Measurements from ENCODE around the gene PIGC. TPM values are rescaled to one million over a fixed set of nuclear protein-coding genes. Genes with fewer than 3 reads are reported as not detected.

Gene PIGC
- 30.4 TPM for polyA plus RNA-seq (2012; ENCODE audit: insufficient read depth, insufficient read length)

DNA sequence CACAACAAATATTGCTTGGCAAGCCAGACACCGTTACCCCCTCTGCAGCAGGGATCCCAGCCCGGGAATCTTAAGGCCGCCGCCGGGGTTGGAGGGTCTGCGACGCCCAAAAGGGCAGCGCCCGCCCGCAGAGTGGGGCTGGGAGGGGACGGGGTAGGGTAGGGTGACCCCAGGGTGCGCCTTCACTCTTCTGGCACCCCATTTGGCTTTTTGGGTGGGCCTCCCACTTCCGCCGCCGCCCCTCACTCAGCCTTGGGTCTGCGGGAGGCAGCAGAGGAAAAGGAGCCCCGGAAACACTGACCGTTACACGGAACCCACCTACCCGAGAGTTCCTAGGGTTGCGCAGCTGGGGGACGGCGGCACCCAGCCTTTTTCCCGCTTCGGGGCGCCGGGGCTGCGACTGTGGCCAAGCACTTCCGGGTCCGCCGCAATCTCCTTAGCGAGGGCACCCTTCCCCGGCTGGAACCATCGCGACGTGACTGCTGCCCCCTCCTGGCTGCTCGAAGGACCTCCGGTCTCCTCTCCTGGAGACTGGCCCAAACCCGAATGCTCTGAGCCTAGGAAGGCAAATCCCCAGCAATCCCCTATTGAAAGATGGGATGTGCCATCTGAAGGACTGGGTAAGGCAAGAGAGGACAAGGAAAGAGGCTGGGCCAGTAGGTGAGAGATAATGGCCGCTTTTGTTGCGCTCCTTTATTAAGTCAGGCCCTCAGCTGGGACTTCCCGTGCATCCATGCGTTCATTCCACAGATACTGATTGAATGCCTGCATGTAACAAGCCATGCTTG lies at the start of gene PIGC:
Gene PIGC (minus strand): TSS at position 404 of the 788 bp plus-strand sequence. CDS start 1,447 bp downstream, outside the sequence.
- H3K4me3 ChIP-seq (ENCODE audit: low read length), result peak within 1 kb of the TSS; percentile 79
- peak; percentile 82 for DNase-seq (ENCODE audit: low read depth, low spot score)

DNA sequence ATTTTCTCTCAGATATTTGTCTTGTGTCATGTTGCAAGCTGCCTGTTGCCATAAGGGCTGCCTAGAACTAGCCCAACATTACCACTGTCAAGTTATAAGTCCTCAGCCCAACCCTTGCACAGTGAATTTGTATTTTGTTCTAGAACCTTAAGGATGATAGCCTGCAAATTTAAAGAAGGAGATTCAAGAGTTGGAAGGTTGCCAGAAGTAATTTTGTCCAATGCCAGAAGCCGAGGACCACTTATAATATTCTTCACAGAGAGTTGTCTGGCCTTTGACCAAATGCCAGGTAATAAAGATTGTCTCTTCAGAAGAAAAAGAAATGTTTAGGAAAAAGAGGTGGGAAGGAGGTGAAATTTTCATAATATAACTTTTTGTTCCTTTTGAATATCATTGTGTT lies 48.6 kb upstream of the PIGC start:
- DNase-seq (ENCODE audit: low read depth, low spot score), result no peak

DNA sequence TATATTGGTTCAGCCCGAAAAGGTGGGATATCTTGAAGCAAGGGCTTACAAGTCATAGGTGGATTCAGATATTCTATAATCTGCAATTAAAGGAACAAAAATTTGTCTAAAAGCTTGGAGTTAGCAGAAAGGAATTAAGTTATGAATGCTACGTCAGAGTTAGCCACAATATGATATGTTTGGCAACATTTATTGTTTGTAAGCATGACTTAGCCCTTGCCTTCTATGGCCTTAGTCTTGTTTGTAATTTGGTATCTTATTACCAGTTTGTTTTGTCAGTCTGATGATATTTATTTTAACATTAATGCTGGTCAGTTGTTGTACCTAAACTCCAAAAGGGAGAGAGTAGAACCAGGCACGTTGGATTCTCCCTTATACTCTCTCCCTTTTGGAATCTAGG lies 46.0 kb upstream of the PIGC start:
- H3K4me3 ChIP-seq (ENCODE audit: low read length), result no peak overlapping the region
- DNase-seq (ENCODE audit: low read depth, low spot score), result no peak

More for the DNA sequence above, 48.6 kb upstream of the PIGC start:
- H3K4me3 ChIP-seq (ENCODE audit: low read length), result no peak overlapping the region

DNA sequence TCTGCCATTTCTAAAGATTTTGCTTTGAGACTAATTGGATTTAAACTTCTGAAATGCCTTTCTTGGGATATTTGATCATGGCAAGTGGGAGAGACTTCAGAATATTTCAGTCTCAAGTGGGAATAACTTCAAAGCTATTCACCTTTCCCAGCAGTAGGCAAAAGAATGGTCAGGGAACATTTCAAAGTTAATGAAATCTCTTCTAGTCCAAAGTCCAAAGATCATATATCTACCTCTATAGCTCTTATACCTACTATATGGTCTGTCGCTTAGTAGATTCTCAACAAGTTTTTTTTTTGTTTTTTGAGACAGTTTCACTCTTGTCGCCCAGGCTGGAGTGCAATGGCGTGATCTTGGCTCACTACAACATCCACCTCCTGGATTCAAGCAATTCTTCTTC lies 44.5 kb upstream of the PIGC start:
- no peak overlapping the region for H3K4me3 ChIP-seq (ENCODE audit: low read length)
- DNase-seq (ENCODE audit: low read depth, low spot score), result no peak

DNA sequence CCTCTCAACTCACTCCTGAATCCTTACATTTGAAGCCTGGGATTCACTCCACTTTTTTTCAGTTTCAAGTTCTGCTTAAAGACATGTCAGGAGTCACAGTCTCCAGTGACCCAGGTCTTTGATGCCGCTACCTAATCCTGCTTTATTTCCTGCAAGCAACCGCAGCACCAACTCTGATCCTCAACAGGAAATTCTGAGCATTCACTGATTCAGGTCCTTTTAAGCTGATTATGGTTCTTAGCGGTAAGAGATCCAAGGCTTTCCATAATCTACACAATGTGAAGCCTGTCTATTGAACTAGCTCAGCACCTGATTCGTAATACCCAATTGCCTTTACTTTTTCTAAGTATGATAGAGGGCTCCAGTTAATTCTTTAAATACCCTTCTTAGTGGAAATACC lies 43.7 kb upstream of the PIGC start:
- DNase-seq (ENCODE audit: low read depth, low spot score), result peak; percentile 67
- no peak overlapping the region for H3K4me3 ChIP-seq (ENCODE audit: low read length)

DNA sequence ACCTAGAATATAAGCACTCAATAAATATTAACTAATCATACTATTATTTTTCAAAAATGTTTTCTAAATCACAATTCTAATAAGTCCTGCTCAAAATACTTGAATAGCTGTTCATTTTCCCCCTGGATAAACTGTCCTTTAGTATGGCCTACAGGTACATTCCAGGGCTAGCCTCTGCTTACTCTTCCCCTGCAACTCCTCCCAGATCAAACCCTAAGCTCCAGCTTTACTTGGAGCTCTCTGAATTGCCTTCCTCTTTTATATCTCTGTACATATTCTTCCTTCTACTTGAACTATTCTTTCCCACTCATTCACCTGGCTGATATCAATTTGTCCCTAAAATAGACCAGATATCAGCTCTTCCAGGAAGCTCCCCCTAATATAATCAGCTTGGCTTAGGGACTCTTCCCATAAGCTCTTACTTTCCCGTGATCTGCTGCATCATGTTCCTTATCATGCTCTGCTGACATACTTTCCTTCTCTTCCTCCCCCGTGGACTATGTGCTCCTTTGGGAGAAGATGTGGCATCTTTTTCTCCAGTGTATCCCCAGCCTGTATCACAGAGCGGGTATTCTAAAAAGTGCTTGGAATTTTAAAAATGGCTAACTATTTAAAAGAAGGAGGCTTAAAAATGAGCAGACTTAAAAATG lies 43.1 kb upstream of the PIGC start:
- no peak overlapping the region for H3K4me3 ChIP-seq (ENCODE audit: low read length)
- no peak for DNase-seq (ENCODE audit: low read depth, low spot score)

DNA sequence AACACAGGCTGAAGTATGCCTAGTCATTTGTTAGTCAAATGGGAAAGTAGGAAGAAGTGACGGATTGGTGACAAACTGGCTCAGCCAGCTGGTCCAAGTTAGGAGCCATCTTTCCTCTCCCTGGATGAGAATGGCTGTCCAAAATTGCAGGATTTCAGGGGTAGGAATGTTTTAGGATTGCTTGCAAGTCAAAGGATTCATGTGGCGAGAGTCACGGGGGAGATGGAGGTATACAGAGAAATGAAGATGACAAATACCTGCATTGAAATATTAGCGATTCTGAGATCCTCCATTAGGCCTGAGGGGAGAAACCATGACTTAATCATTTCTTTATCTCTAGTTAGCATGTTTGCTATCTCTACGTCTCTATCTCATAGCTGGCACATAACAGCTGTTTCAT lies 41.8 kb upstream of the PIGC start:
- no peak overlapping the region for H3K4me3 ChIP-seq (ENCODE audit: low read length)
- DNase-seq (ENCODE audit: low read depth, low spot score), result no peak

DNA sequence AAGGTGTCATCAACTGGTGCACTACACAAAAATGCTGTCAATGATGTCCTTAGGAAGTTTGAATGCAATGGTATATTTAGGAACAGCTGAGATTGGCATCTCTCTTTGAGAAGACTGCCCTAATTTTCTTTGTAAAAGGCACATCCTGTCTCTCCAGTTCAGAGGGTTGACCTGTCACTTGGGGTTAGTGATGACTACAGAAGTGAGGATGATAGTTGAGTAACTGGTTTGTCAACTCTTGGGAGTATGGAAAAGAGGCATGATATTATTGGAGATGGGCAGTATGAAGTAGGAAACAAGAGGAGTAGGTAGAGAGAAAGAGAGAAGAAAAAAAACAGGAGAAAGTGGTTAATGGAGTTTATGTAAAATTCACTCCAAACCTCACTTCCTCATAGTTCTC lies 40.4 kb upstream of the PIGC start:
- no peak overlapping the region for H3K4me3 ChIP-seq (ENCODE audit: low read length)
- no peak for DNase-seq (ENCODE audit: low read depth, low spot score)

DNA sequence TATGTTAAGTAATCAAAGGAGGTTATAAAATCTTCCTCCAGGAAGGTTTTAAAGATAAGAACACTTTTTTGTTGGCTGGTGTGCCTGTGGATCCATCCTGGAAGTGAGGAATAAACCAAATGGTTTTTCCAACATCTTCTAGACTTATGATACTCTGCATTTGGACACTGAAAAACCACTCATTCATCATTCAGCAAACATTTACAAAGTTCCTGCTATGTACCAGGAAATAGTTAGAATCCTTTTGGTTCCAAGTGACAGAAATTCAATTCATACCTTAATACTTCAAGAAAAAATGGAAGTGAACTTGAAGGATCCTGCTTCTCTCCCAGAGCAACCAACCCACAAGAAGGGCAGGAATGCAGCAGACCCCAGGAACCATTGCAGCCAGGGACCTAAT lies 39.6 kb upstream of the PIGC start:
- H3K4me3 ChIP-seq (ENCODE audit: low read length), result no peak overlapping the region
- no peak for DNase-seq (ENCODE audit: low read depth, low spot score)

DNA sequence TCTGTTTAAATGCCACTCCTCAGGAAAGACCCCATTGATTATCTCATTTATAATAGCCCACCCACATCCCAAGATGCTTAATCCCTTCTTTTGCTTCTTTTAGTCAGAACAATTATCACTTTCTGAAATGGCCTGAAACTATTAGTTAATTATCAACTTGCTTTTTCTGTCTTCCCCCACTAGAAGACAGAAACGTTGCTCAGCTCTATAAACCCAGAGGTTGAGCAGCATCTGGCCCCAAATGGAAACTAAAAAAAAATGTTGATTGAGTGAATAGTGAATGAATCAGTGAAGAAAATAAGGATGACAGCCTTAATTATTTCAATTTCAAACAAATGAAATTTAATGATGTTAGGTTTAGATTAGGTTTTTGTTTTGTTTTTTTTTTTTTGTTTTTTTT lies 38.2 kb upstream of the PIGC start:
- no peak for DNase-seq (ENCODE audit: low read depth, low spot score)
- no peak overlapping the region for H3K4me3 ChIP-seq (ENCODE audit: low read length)

DNA sequence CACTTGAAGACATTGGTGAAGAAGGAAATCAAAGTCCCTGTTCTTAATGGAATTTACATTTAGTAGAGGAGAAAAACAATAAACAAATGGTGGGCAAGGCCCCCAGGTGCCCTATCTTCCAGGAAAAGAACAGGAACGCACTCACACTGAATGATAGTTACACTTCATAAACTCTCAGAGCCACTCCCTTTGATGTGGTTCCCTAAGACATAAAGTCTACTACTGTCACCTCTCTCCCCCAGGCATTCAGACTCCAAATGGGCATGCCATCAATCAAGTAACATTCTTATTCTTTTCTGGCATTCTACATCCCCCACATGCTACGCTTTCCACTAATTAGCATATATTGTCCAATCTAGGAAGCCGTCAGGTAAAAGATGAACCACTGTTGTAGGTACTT lies 36.6 kb upstream of the PIGC start:
- peak; percentile 66 for DNase-seq (ENCODE audit: low read depth, low spot score)
- H3K4me3 ChIP-seq (ENCODE audit: low read length), result no peak overlapping the region

DNA sequence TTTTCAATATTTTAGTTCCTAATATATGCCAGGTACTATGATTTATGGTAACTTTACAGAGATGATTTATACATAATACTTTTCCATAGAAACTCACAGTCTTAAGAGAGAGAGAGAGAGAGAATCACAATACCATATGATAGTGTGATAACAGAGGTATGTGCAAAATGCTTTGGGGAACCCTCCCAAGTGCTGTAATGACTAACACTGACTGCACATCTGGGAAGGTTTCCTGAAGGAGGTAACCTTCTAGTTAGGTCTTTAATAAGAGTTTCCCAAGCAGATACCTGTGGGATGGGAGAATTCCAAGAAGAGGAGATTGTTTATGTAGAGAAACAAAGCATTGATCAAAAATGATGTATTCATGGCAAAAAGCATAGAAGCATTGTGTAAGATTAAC lies 34.6 kb upstream of the PIGC start:
- no peak overlapping the region for H3K4me3 ChIP-seq (ENCODE audit: low read length)
- DNase-seq (ENCODE audit: low read depth, low spot score), result no peak

DNA sequence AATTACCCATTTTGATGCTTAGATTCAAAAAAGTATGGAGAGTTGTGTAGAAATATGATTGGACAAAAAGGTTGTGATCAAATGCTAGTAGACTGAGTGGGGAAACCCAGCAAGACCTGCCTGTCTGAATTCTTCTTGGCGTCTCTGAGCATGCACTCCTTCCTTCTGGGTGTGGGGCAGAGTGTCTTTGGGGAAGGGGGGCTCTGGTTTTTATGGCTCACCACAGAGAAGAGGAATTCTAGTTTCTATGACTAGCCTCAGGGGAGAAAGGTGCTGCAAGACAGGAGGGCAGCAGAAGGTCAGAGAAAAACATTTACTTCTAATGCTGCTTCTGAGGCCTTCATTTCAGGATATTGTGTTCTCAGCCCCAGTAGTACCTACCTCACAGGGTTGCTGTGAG lies 33.9 kb upstream of the PIGC start:
- H3K4me3 ChIP-seq (ENCODE audit: low read length), result no peak overlapping the region
- no peak for DNase-seq (ENCODE audit: low read depth, low spot score)

DNA sequence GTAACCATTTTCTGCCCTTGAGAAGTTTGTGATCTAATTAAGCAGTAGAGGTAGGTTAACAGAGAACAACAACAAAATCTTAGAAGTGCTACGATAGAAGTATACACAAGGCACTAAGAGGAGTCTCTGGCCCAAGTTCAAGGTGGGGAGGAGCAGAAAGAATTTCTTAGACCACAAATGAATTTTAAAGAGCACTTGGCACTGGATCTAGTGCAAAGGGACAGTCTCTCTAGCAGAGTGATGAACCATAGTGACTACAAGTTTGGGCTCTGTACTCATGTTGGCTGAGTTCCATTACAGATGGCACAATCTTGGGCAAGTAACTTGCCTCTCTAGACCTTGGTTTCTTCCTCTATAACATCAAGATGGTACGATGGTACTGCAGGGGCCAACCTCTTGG lies 33.3 kb upstream of the PIGC start:
- DNase-seq (ENCODE audit: low read depth, low spot score), result no peak
- no peak overlapping the region for H3K4me3 ChIP-seq (ENCODE audit: low read length)

DNA sequence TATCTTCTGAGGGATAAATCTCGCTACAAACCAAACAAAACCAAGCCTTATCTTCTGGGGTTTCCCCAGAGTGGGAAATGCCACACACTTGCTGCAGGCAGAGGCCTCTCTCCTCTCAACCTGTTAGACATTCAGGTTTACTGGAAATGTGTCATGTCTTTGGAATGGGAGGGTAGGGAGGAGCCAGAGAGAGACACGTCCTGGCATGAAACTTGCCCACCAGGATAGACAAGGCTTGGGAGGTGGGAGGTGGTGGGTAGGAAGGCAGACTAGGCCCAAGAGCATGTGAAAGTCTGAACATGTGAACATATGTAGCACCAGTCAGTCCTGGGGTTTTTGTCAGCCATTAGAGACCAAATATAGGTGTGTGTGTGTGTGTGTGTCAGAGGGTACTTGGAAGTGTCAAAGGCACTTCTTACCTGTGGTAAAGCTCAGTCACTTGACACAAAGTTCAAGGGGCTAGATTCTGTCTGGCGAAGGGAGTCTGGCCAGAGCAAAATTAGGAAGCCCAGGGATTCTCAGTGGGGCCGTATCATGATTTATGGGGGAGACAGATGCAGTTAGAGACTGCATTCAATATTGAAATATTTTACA lies 32.4 kb upstream of the PIGC start:
- DNase-seq (ENCODE audit: low read depth, low spot score), result no peak
- no peak overlapping the region for H3K4me3 ChIP-seq (ENCODE audit: low read length)

DNA sequence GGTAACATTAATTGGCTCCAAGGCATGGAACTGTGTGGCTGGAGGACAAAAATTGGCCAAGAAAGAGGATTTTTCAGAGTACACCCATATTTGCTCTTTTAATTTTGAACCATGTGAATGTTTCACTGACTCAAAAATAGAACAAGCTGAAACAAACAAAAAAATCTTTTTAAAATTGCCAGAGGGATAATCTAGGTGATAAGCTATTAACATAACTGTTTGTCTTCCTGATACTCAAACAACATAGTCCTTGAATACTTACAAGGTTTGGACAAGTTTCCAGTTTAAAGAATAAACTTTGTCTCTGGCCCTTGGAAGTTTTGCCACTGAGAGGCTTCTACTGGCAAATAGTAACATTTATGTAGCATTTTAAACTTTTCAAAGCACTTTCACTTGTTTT lies 30.0 kb upstream of the PIGC start:
- no peak overlapping the region for H3K4me3 ChIP-seq (ENCODE audit: low read length)
- no peak for DNase-seq (ENCODE audit: low read depth, low spot score)

DNA sequence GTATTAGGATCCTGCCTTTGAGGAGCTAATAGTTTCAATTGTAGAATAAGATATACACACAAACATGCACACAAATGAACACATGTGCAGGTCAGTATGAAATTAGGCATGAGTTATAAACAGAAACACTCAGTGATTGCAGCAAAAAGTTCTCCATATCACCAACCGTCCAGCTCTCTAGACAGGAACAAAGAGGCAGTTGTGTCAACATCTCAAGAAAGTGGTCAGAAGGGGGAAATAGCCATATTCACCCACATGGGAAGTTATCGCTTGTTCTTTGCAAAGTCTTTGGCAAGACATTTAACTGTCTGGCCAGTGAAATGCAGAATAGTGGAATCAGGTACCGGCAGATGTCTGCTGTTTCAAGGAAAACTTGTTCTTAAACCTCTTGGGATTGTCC lies 29.4 kb upstream of the PIGC start:
- DNase-seq (ENCODE audit: low read depth, low spot score), result no peak
- H3K4me3 ChIP-seq (ENCODE audit: low read length), result no peak overlapping the region

DNA sequence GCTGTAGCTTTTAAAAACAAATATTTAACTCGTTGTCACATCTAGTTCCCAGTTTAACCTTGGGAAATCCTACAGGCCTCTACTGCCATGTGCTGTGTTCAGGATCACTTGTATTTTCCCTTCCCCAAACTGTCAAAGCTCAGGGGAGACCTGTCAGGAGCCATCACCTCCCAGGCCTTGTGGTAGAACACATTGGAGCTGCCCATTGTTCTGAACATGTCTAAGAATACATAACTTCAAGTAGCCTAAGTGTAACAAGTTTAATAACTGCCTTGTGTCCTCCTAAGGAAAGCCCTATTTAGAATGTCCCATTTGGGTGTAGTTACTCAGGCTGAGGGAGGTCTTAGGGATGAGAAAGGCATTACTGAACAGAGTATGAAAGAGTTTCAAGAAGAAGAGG lies 28.6 kb upstream of the PIGC start:
- no peak for DNase-seq (ENCODE audit: low read depth, low spot score)
- no peak overlapping the region for H3K4me3 ChIP-seq (ENCODE audit: low read length)

DNA sequence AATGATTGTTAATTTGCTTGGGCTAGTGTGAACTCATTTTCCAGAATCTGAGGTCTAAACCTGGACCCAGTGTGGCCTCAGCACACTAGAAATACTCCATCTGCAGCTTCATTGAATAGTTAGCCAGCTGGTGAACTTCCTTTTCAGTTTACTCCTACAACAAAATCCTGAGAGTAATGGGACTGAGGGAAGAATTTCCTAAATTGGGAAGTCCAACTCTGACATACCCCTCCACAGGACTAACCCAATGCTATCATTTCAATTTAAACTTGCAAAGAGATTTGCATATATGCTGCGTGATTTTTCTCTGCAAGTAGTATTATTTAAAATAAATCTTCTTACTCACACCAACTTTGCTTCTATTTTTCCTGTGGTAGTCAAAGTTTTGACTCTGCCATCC lies 27.8 kb upstream of the PIGC start:
- no peak for DNase-seq (ENCODE audit: low read depth, low spot score)

DNA sequence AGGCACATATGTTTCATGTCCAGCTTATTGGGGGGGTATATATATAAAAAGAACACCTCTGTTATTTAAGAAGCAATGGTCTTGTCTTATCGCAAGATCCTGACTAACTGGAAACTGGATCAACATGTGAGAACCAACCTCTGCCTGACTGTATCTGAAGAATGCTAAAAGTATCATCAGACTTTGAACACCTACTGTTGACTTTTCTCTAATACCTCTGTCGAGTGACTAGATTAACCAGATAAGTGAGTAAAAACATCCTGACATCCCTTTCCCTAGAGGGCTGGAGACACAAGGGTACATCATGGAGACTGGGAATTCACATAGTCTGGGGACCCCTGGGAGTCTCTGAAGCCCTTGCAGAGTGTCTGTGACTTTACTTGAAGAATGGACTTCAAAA lies 26.3 kb upstream of the PIGC start:
- no peak for DNase-seq (ENCODE audit: low read depth, low spot score)
- no peak overlapping the region for H3K4me3 ChIP-seq (ENCODE audit: low read length)

More for the DNA sequence above, 27.8 kb upstream of the PIGC start:
- no peak overlapping the region for H3K4me3 ChIP-seq (ENCODE audit: low read length)
